HepG2 (cell line): Measurements from ENCODE around the gene PEMT. TPM values are rescaled to one million over a fixed set of nuclear protein-coding genes. Genes with fewer than 3 reads are reported as not detected.

ENCODE experiments used
- ATAC-seq: fragments of 200-7000 bp; cut with Tn5 transposase; 3 replicates; pipeline ENCODE4 v1.9.1; 2020; ENCODE audit warnings: mild to moderate bottlenecking, moderate library complexity
- BruUV-seq: library from RNA; stranded (reverse); fragments of 400-500 nt; replicated peaks from 2 replicates; lab custom pipeline; 2021; lab: Mats Ljungman, UMichigan
- CTCF ChIA-PET: fragments of 300-600 bp; formaldehyde crosslinking; extraction: SDS; loops from one replicate; lab custom pipeline; 2021; ENCODE audit warnings: low total read pairs, inconsistent platforms, low intra/inter-chr PET ratio; lab: Yijun Ruan, JAX
- POLR2A ChIA-PET: fragments of 350-600 bp; sonication (Branson Sonifier 250); formaldehyde crosslinking; loops from one replicate; lab custom pipeline; 2020; ENCODE audit warnings: antibody characterized with exemption, inconsistent platforms; lab: Yijun Ruan, JAX
- DNase-seq: peaks from one replicate; pipeline ENCODE4 v3.0.0-alpha.2; 2015; ENCODE audit warnings: low spot score
- FAIRE-seq: peaks from 3 replicates; lab custom pipeline; 2011; peaks lifted over from hg19 to GRCh38; lab: Jason Lieb, UNC
- H2AFZ ChIP-seq: one replicate; pipeline ENCODE4 v1.6.1; 2011; ENCODE audit warnings: low read length, inconsistent platforms
- H3K27ac ChIP-seq: fragments of 300-600 bp; 3 replicates; pipeline ENCODE4 v1.8.0; 2011; ENCODE audit warnings: mixed run types, mild to moderate bottlenecking, mixed read lengths, low read length, inconsistent platforms; ENCODE audit not compliant: insufficient read depth; ENCODE audit errors: extremely low read length
- H3K27me3 ChIP-seq, 2 experiments: fragments of 200-600 bp in 1 of 2; 2 replicates in 1 of 2; 3 replicates in 1 of 2; pipeline versions ENCODE4 v1.6.0 to v1.8.0; 2011; ENCODE audit warnings: low read length in 2 of 2, mild to moderate bottlenecking in 2 of 2, moderate library complexity in 2 of 2, inconsistent platforms in 1 of 2; ENCODE audit not compliant: insufficient read depth in 2 of 2, control insufficient read depth in 1 of 2
- H3K36me3 ChIP-seq, 2 experiments: fragments of 200-600 bp in 1 of 2; replicated peaks in 1 of 2; 2 replicates in 1 of 2; 3 replicates in 1 of 2; pipeline versions ENCODE4 v1.5.1 to v1.8.0; 2011; ENCODE audit warnings: low read length in 2 of 2, inconsistent platforms in 1 of 2; ENCODE audit not compliant: insufficient read depth in 2 of 2, control insufficient read depth in 1 of 2
- H3K4me1 ChIP-seq: 2 replicates; pipeline ENCODE4 v1.5.1; 2012; ENCODE audit warnings: low read length, inconsistent platforms; ENCODE audit not compliant: insufficient read depth
- H3K4me2 ChIP-seq: 2 replicates; pipeline ENCODE4 v1.6.0; 2011; ENCODE audit warnings: low read depth, low read length, inconsistent platforms
- H3K4me3 ChIP-seq, 3 experiments: fragments of 200-600 bp in 1 of 3; sonication (generic), shearing (Covaris generic) in 1 of 3; replicated peaks in 1 of 3; 2 replicates each; pipeline ENCODE4 v1.5.1; 2011 to 2016; ENCODE audit warnings: low read length in 3 of 3, inconsistent platforms in 2 of 3, low read depth in 2 of 3, mild to moderate bottlenecking in 2 of 3, control low read depth in 1 of 3, mixed read lengths in 1 of 3; ENCODE audit not compliant: insufficient read depth in 1 of 3
- H3K79me2 ChIP-seq: one replicate; pipeline ENCODE4 v1.6.1; 2011; ENCODE audit warnings: low read length, inconsistent platforms; ENCODE audit not compliant: insufficient read depth
- H3K9ac ChIP-seq: 2 replicates; pipeline ENCODE4 v1.6.0; 2011; ENCODE audit warnings: mild to moderate bottlenecking, low read depth, low read length, inconsistent platforms; ENCODE audit not compliant: insufficient read depth
- H3K9me3 ChIP-seq: 2 replicates; pipeline ENCODE4 v1.5.1; 2012; ENCODE audit warnings: mild to moderate bottlenecking, low read length
- H4K20me1 ChIP-seq: 2 replicates; pipeline ENCODE4 v1.6.0; 2011; ENCODE audit warnings: inconsistent platforms, mild to moderate bottlenecking, low read length, moderate library complexity; ENCODE audit not compliant: insufficient read depth
- DMTF1 ChIP-seq: sonication (generic); formaldehyde crosslinking; IDR thresholded peaks from 2 replicates; pipeline ENCODE4 v1.4.0; 2020; ENCODE audit warnings: mild to moderate bottlenecking, missing genetic modification reagents
- FOSL2 ChIP-seq: sonication (generic); formaldehyde crosslinking; IDR thresholded peaks from 2 replicates; pipeline ENCODE4 v1.4.0; 2020; ENCODE audit warnings: missing genetic modification reagents
- NFKB2 ChIP-seq: sonication (generic); formaldehyde crosslinking; IDR thresholded peaks from 2 replicates; pipeline ENCODE4 v1.4.0; 2020; ENCODE audit warnings: missing genetic modification reagents, borderline replicate concordance
- PITX1 ChIP-seq: sonication (generic); formaldehyde crosslinking; IDR thresholded peaks from 2 replicates; pipeline ENCODE4 v1.5.1; 2020; ENCODE audit warnings: mild to moderate bottlenecking, missing genetic modification reagents
- REPIN1 ChIP-seq: sonication (generic); formaldehyde crosslinking; IDR thresholded peaks from 2 replicates; pipeline ENCODE4 v1.8.0; 2022; ENCODE audit warnings: missing genetic modification reagents, low read depth, mild to moderate bottlenecking, borderline replicate concordance
- SAP130 ChIP-seq: IDR thresholded peaks from 2 replicates; pipeline ENCODE4 v1.6.1; 2016; ENCODE audit warnings: low read depth
- STAT5B ChIP-seq: sonication (generic); formaldehyde crosslinking; IDR thresholded peaks from 2 replicates; pipeline ENCODE4 v1.4.0; 2020; ENCODE audit warnings: missing genetic modification reagents
- ZNF180 ChIP-seq: sonication (generic); formaldehyde crosslinking; IDR thresholded peaks from 2 replicates; pipeline ENCODE4 v1.4.0; 2020; ENCODE audit warnings: low read depth, missing genetic modification reagents, borderline replicate concordance
- ZNF430 ChIP-seq: sonication (generic); formaldehyde crosslinking; IDR thresholded peaks from 2 replicates; pipeline ENCODE4 v1.9.0; 2021; ENCODE audit warnings: mild to moderate bottlenecking, missing genetic modification reagents
- ZNF670 ChIP-seq: sonication (generic); formaldehyde crosslinking; IDR thresholded peaks from 2 replicates; pipeline ENCODE4 v1.8.0; 2022; ENCODE audit warnings: mild to moderate bottlenecking, missing genetic modification reagents, borderline replicate concordance
- ZNF841 ChIP-seq: sonication (generic); formaldehyde crosslinking; IDR thresholded peaks from 2 replicates; pipeline ENCODE4 v1.8.1; 2023; ENCODE audit warnings: missing genetic modification reagents, borderline replicate concordance
- ZNF878 ChIP-seq: sonication (generic); formaldehyde crosslinking; IDR thresholded peaks from 2 replicates; pipeline ENCODE4 v1.8.1; 2023; ENCODE audit warnings: mild to moderate bottlenecking, missing genetic modification reagents, moderate library complexity
- ZSCAN12 ChIP-seq: sonication (generic); formaldehyde crosslinking; IDR thresholded peaks from 2 replicates; pipeline ENCODE4 v1.9.0; 2021; ENCODE audit warnings: mild to moderate bottlenecking, missing genetic modification reagents
- WGBS: methylation state at CpG from one replicate; pipeline ENCODE4 v1.1.6; 2017; ENCODE audit warnings: low lambda C conversion rate; 5-methylcytosine and 5-hydroxymethylcytosine counted together
- in situ Hi-C: cut with HindIII; loops from 2 replicates; pipeline ENCODE4 v1.10.0; 2017; ENCODE audit warnings: low pct_unique_long_range_greater_than_20kb; ENCODE audit not compliant: extremely low pct_ligation_motif_present
- intact Hi-C: fragments of 100-400 bp; cut with micrococcal nuclease; formaldehyde crosslinking; loops from one replicate; pipeline ENCODE4 v1.10.0; 2022; ENCODE audit not compliant: unreplicated experiment
- polyA plus RNA-seq, 8 experiments: library from polyadenylated mRNA; depleted of rRNA in 3 of 8; stranded (reverse) in 7 of 8; unstranded in 1 of 8; fragments of >200 nt; fragmentation: Illumina TruSeq in 4 of 8; extraction: Trizol in 4 of 8; gene quantifications; 2 replicates each; pipeline versions ENCODE4 v1.2.1 to v1.2.3, GENCODE V29; 2011 to 2016; ENCODE audit warnings: low read depth in 4 of 8, missing spikeins in 1 of 8, mixed read lengths in 1 of 8; ENCODE audit not compliant: insufficient read depth in 1 of 8
- total RNA-seq, 5 experiments: library from RNA; depleted of rRNA; stranded (reverse); fragments of >200 nt; fragmentation: Illumina TruSeq; extraction: Trizol; gene quantifications; 2 replicates each; pipeline ENCODE4 v1.2.3, GENCODE V29; 2016; ENCODE audit warnings: low read depth in 1 of 5
- TF ChIP-seq, protein P1 (sequence below): sonication (generic); formaldehyde crosslinking; IDR thresholded peaks from 2 replicates; pipeline ENCODE4 v1.5.1; 2020; ENCODE audit warnings: mild to moderate bottlenecking, missing genetic modification reagents, moderate library complexity

PEMT gene
- total and polyA plus RNA-seq, 2 of the 13 experiments (the other 11 are each of a cell fraction or from before 2014, with no cell fraction given): 31.7 to 43.6 TPM

DNA sequence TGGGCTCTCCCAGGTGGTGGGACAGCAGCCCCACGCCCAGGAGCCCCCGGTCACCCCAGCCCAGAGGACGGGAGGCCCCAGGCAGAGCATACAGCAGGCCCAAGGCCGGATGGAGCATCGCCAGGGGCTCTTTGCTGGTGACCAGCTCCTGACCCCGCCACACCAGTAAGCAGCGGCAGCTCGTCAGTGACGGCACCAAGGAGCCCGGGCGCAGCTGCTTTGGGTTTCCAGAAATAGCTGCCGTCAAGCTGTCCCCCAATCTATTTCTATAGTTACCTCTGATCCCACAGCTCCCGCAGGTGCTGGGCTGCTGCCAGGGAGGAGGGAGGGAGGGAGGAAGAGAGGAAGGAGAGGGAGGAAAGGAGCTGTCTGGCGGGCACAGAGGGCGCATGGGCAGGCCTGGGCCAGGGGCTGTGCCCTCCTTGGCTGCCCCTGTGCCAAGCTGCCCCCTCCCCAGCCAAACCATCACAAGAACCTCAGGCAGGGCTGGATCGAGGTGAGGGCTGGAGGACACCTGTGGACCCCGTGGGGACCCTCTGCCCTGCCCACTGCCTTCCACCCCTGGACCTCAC lies 84.5 kb downstream of the PEMT start (continued):
- TF ChIP-seq DMTF1 (no peak), ZNF180 (no peak), ZNF878 (CRISPR knock-in tag) (no peak), ZNF841 (no peak), PITX1 (no peak), SAP130 (CRISPR knock-in tag) (no peak), STAT5B (CRISPR knock-in tag) (no peak), ZNF670 (no peak)
- TF ChIP-seq, protein P1, sequence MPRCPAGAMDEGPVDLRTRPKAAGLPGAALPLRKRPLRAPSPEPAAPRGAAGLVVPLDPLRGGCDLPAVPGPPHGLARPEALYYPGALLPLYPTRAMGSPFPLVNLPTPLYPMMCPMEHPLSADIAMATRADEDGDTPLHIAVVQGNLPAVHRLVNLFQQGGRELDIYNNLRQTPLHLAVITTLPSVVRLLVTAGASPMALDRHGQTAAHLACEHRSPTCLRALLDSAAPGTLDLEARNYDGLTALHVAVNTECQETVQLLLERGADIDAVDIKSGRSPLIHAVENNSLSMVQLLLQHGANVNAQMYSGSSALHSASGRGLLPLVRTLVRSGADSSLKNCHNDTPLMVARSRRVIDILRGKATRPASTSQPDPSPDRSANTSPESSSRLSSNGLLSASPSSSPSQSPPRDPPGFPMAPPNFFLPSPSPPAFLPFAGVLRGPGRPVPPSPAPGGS: no peak

DNA sequence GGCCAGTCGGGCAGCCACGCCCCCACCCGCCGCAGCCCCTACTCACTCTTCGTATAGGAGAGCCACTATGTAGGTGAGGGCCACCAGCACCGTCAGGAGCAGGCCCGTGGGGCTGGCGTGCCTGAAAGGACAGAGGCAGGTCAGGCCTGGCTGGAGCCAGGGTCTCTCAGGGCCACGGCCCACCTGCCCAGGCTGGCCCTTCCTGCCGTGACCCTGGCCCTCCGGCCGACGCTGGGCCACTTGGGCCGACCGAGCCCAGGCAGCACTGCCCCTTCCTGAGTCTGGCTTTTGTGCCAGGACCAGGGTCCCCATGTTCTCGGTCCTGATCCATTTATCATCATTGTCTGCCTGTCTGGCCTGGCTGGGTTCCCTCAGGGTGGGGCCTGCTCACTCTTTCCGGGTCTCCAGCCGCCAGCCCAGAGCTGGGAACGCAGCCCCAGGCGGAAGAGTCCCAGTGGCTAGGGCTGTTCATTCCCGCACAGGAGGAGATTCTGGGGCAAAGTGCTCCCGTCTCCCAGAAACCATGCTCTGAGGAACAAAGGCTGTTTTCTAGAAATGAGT lies 85.2 kb downstream of the PEMT start:
- no peak overlapping the region for H3K27ac ChIP-seq
- no TSS peak for BruUV-seq
- CTCF ChIA-PET: no interaction called here

More for the DNA sequence above, 85.2 kb downstream of the PEMT start:
- H3K4me3 ChIP-seq: no peak overlapping the region
- intact Hi-C loops: no loop called here
- in situ Hi-C loops: loop anchor here (5.0 to 10.0 kb wide), 2 partner anchors 61 to 139 kb away; no protein-coding TSS in a partner anchor
- H3K27me3 ChIP-seq: peaks cover 0 to 14% of the 10 kb centered on the region in 2 experiments; a peak in 2 of 5 replicates
- H3K4me1 ChIP-seq: no peaks in the 10 kb centered on the region
- DNase-seq: no peak
- no peaks in the 10 kb centered on the region for H3K9me3 ChIP-seq
- FAIRE-seq: no peak
- H3K9ac ChIP-seq: no peak overlapping the region
- no peaks in the 10 kb centered on the region for H4K20me1 ChIP-seq
- POLR2A ChIA-PET: interaction anchor here (1.0 kb wide), 1 partner anchor 32 kb away, joined by 3 read pairs; no protein-coding TSS in a partner anchor
- no peak overlapping the region for H2AFZ ChIP-seq
- H3K79me2 ChIP-seq: no peaks in the 10 kb centered on the region
- TF ChIP-seq NFKB2 (CRISPR knock-in tag): no peak
- no peak for TF ChIP-seq REPIN1 (CRISPR knock-in tag)
- TF ChIP-seq ZNF430 (CRISPR knock-in tag): no peak
- TF ChIP-seq FOSL2 (CRISPR knock-in tag): no peak
- TF ChIP-seq ZSCAN12 (CRISPR knock-in tag): no peak
- no peak for ATAC-seq
- H3K36me3 ChIP-seq: no peaks in the 10 kb centered on the region
- no peak overlapping the region for H3K4me2 ChIP-seq
- 83% methylated on average over 9 of the region's 22 CpGs for WGBS
